GM12892 (cell line): ENCODE data around the gene CD72.

Experiments
- POLR2A ChIP-seq: IDR thresholded peaks from 2 replicates; pipeline ENCODE4 v1.6.1; 2011; ENCODE audit warnings: low read depth, low read length, control low read depth
- POLR2AphosphoS5 ChIP-seq: IDR thresholded peaks from 2 replicates; pipeline ENCODE4 v1.6.1; 2011; ENCODE audit warnings: low read depth, low read length, control low read depth

DNA sequence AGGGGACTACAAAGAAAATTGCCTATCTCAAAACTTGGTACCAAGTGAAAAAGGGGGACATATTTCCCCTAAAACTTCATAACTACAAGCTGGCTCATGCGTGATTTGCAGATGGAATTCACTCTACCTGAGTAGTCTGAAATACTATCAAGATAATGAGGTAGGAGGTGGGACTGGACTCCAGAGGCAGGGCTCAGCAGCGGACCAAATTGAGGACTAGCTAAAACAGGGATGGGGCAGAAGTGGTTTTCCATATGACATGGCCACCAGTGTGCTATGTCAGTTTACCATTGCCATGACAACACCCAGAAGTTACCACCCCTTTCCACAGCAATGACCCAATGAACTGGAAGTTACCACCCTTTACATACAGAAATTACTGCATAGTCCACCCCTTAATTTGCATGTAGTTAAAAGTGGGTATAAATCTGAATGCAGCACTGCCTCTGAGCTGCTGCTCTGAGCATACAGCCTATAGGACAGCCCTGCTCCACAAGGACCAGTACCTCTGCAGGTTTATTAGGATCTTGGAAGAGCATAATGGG, 43.6 kb downstream of the CD72 start:
- TF ChIP-seq POLR2AphosphoS5 (no peak), POLR2A (no peak)
